Natural killer cell (primary cell): ENCODE measurements around the gene USP6NL. TPM values are rescaled to one million over a fixed set of nuclear protein-coding genes. Genes with fewer than 3 reads are reported as not detected.

ENCODE experiments used
- ATAC-seq, 3 donors: fragments of 150-1000 bp in 2 of 3; fragments of 200-7000 bp in 1 of 3; cut with Tn5 transposase; 1 replicate in 1 of 3; 2 replicates in 2 of 3; pipeline ENCODE4 v1.10.0; 2021; ENCODE audit warnings: mild to moderate bottlenecking in 2 of 3, moderate library complexity in 2 of 3
- DNase-seq, 2 donors: peaks; one replicate each; pipeline versions ENCODE4 v3.0.0 to v3.0.0-alpha.2; 2013 to 2021; ENCODE audit warnings: mixed read lengths in 1 of 2
- H3K27ac ChIP-seq: one replicate; pipeline ENCODE4 v1.5.1; 2013; ENCODE audit warnings: mild to moderate bottlenecking, low read length
- H3K27me3 ChIP-seq: one replicate; pipeline ENCODE4 v1.6.1; 2013; ENCODE audit warnings: low read length; ENCODE audit not compliant: control insufficient read depth, insufficient read depth
- H3K36me3 ChIP-seq: one replicate; pipeline ENCODE4 v1.6.1; 2013; ENCODE audit warnings: low read length; ENCODE audit not compliant: control insufficient read depth, insufficient read depth
- H3K4me1 ChIP-seq: one replicate; pipeline ENCODE4 v1.6.1; 2013; ENCODE audit warnings: low read length; ENCODE audit not compliant: control insufficient read depth, insufficient read depth
- H3K4me3 ChIP-seq: one replicate; pipeline ENCODE4 v1.5.1; 2013; ENCODE audit warnings: low read length
- H3K9me3 ChIP-seq: one replicate; pipeline ENCODE4 v1.6.1; 2013; ENCODE audit warnings: low read length; ENCODE audit not compliant: control insufficient read depth, insufficient read depth
- H3K27ac Mint-ChIP-seq, 2 donors: one replicate each; pipeline ENCODE4 v1.8.0; 2022; ENCODE audit warnings: mild to moderate bottlenecking in 2 of 2, mixed read lengths in 2 of 2, moderate library complexity in 1 of 2
- H3K27me3 Mint-ChIP-seq, 2 donors: one replicate each; pipeline ENCODE4 v1.8.0; 2022; ENCODE audit warnings: low read depth in 2 of 2, mixed read lengths in 2 of 2
- H3K36me3 Mint-ChIP-seq: one replicate; pipeline ENCODE4 v1.8.0; 2022; ENCODE audit warnings: mixed read lengths
- H3K4me1 Mint-ChIP-seq, 2 donors: one replicate each; pipeline ENCODE4 v1.8.0; 2022; ENCODE audit warnings: mixed read lengths in 2 of 2
- H3K4me3 Mint-ChIP-seq: one replicate; pipeline ENCODE4 v1.8.0; 2022; ENCODE audit warnings: mild to moderate bottlenecking, moderate library complexity, mixed read lengths
- H3K9me3 Mint-ChIP-seq, 2 donors: one replicate each; pipeline ENCODE4 v1.8.0; 2022; ENCODE audit warnings: mixed read lengths in 2 of 2
- WGBS: methylation state at CpG from one replicate; pipeline ENCODE4 v1.1.7; 2013; ENCODE audit warnings: missing lambda C conversion rate; ENCODE audit not compliant: insufficient coverage; 5-methylcytosine and 5-hydroxymethylcytosine counted together
- intact Hi-C: fragments of 100-400 bp; cut with micrococcal nuclease; formaldehyde crosslinking; loops from one replicate; pipeline ENCODE4 v1.14.2; 2022
- total RNA-seq, 4 donors: library from RNA; stranded (reverse); fragments of 120-200 nt in 1 of 4; gene quantifications; one replicate each; pipeline versions ENCODE4 v1.2.3 to v1.2.4, GENCODE V29; 2013 to 2022
- TF ChIP-seq, protein P1 (sequence below): fragments of 200-600 bp; IDR thresholded peaks from one replicate; pipeline ENCODE4 v1.8.0; 2022; ENCODE audit warnings: antibody characterized with exemption

Gene USP6NL
- total RNA-seq, 3 donors from 2014 or later (not counting 1 experiment from before 2014, with no cell fraction given), result 2.3 to 3.7 (median 2.5) TPM

DNA sequence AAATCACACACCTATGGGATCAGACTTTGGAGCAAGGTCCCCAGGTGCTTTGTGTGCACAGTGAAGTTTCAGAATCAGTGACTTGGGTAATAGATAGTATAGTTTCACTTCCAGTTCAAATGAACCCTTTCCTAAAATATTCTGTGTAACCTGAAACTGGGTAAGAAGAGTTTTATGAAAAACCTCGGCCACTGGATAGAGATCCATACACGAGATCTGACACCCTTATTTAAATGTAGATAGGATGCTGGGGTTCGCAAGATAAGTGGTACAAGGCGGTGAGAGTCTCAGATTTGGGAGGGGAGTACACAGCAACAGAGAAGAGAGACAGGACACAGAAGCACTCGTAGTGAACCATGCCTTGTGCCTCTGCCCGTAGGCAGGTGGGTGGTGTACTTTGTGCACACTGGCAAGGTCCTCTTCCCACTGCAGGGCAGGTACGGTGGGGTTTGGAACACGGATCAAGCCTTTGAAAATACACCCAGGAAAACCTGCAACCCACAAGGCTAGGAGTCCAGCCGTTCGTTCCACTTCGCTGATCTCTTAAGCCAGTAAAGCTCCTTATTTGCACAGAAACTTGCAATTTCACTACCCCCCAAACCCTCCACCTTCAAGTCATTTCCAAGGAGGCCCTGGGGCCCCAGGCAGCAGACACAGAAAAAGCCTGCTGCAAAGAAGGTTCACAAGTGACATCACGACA is 162.8 kb downstream of the USP6NL start:
- no peak for ATAC-seq
- no peaks in the 10 kb centered on the region for H3K36me3 ChIP-seq
- Mint-ChIP-seq H3K27me3 (peaks cover 18% of the 10 kb centered on the region in 2 donors), H3K4me3 (no peak overlapping the region), H3K4me1 (no peaks in the 10 kb centered on the region), H3K36me3 (no peaks in the 10 kb centered on the region), H3K27ac (no peak overlapping the region), H3K9me3 (no peaks in the 10 kb centered on the region)
- no peaks in the 10 kb centered on the region for H3K27me3 ChIP-seq
- H3K9me3 ChIP-seq, result no peaks in the 10 kb centered on the region
- H3K4me1 ChIP-seq, result no peaks in the 10 kb centered on the region
- WGBS, result 72% methylated on average over 12 of the region's 12 CpGs
- TF ChIP-seq, protein P1, sequence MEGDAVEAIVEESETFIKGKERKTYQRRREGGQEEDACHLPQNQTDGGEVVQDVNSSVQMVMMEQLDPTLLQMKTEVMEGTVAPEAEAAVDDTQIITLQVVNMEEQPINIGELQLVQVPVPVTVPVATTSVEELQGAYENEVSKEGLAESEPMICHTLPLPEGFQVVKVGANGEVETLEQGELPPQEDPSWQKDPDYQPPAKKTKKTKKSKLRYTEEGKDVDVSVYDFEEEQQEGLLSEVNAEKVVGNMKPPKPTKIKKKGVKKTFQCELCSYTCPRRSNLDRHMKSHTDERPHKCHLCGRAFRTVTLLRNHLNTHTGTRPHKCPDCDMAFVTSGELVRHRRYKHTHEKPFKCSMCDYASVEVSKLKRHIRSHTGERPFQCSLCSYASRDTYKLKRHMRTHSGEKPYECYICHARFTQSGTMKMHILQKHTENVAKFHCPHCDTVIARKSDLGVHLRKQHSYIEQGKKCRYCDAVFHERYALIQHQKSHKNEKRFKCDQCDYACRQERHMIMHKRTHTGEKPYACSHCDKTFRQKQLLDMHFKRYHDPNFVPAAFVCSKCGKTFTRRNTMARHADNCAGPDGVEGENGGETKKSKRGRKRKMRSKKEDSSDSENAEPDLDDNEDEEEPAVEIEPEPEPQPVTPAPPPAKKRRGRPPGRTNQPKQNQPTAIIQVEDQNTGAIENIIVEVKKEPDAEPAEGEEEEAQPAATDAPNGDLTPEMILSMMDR, result no peak
- no peak overlapping the region for H3K27ac ChIP-seq
- no peak for DNase-seq
- no peak overlapping the region for H3K4me3 ChIP-seq
- intact Hi-C loops, result no loop called here

DNA sequence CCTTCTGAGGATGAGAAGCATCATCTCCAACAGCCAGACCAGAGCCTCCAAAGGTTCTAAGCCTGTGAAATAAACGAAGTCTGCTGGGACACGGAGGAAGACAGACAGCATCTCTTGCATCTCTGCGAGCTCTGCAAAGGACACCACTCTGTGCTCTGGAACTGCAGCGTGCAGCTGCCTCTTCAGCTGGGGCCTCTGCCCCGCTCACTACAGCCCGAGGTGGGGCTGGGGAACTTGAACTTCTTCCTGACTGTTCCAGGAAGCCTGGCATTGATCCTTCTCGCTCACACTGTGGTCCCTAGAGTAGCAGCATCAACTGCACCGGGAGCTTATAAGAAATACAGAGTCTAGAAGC is 163.3 kb downstream of the USP6NL start:
- H3K4me3 Mint-ChIP-seq, result no peak overlapping the region
- Histone ChIP-seq H3K9me3 (no peaks in the 10 kb centered on the region), H3K27me3 (no peaks in the 10 kb centered on the region), H3K4me1 (no peaks in the 10 kb centered on the region), H3K36me3 (no peaks in the 10 kb centered on the region), H3K4me3 (no peak overlapping the region), H3K27ac (no peak overlapping the region)
- H3K36me3 Mint-ChIP-seq, result no peaks in the 10 kb centered on the region
- intact Hi-C loops, result no loop called here
- no peaks in the 10 kb centered on the region for H3K4me1 Mint-ChIP-seq
- TF ChIP-seq, protein P1, result no peak
- H3K27ac Mint-ChIP-seq, result no peak overlapping the region
- ATAC-seq, result no peak
- 54% methylated on average over 8 of the region's 8 CpGs for WGBS
- DNase-seq, result no peak
- H3K9me3 Mint-ChIP-seq, result no peaks in the 10 kb centered on the region
- H3K27me3 Mint-ChIP-seq, result peaks cover 18% of the 10 kb centered on the region in 2 donors

DNA sequence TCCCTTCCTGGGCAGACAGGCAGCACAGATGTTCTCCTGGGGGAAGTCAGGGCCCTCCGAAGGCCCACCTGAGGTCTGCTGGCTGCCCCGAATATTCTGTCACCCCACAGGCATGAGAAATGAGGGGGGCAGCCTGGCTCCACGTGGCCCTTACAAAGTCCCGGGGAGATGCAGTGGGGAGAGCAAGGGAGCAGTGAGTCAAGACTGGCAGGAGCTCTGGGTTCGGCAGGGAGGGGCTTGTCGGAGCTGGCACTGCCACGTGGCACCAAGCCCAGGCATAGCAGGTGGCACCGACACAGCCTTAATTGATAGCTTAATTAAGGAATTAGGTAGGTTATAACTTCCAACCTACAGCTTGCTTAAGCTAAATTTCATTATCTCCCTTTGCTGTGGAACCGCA is 163.9 kb downstream of the USP6NL start:
- Histone ChIP-seq H3K4me1 (no peaks in the 10 kb centered on the region), H3K4me3 (no peak overlapping the region), H3K36me3 (no peaks in the 10 kb centered on the region), H3K9me3 (no peaks in the 10 kb centered on the region), H3K27ac (no peak overlapping the region), H3K27me3 (no peaks in the 10 kb centered on the region)
- no peak overlapping the region for H3K4me3 Mint-ChIP-seq
- ATAC-seq (no peak), DNase-seq (no peak)
- peaks cover 18% of the 10 kb centered on the region in 2 donors for H3K27me3 Mint-ChIP-seq
- 82% methylated on average over 9 of the region's 9 CpGs for WGBS
- no peak overlapping the region for H3K27ac Mint-ChIP-seq
- TF ChIP-seq, protein P1, result no peak
- intact Hi-C loops, result no loop called here
- no peaks in the 10 kb centered on the region for H3K9me3 Mint-ChIP-seq
- no peaks in the 10 kb centered on the region for H3K36me3 Mint-ChIP-seq
- H3K4me1 Mint-ChIP-seq, result no peaks in the 10 kb centered on the region

DNA sequence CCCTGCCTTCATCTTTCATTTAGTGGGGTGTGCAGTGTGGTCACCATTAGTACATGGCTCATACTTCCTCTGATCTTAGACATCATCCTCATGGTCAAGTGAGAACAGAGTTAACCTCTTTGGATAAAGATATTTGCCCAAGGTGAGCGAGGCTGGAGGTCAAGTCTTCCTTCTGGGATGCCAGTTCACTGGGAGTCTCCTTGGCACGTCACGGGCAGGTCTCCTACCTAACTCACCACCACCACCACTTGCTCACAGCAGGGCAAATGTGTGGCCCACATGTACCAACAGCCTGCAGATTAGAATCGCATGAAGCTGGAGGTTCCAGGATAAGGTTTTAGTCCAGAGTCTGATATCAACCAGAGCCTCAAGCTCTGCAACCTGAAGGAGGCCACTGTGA is 164.6 kb downstream of the USP6NL start:
- no peaks in the 10 kb centered on the region for H3K4me1 Mint-ChIP-seq
- no peak for ATAC-seq
- Histone ChIP-seq H3K4me1 (no peaks in the 10 kb centered on the region), H3K27me3 (no peaks in the 10 kb centered on the region), H3K9me3 (no peaks in the 10 kb centered on the region), H3K4me3 (no peak overlapping the region), H3K36me3 (no peaks in the 10 kb centered on the region), H3K27ac (no peak overlapping the region)
- H3K9me3 Mint-ChIP-seq, result no peaks in the 10 kb centered on the region
- intact Hi-C loops, result no loop called here
- no peaks in the 10 kb centered on the region for H3K36me3 Mint-ChIP-seq
- H3K27ac Mint-ChIP-seq, result no peak overlapping the region
- 94% methylated on average over 4 of the region's 4 CpGs for WGBS
- TF ChIP-seq, protein P1, result no peak
- peaks cover 16% of the 10 kb centered on the region in 2 donors for H3K27me3 Mint-ChIP-seq
- no peak for DNase-seq
- H3K4me3 Mint-ChIP-seq, result no peak overlapping the region
